SU-DHL-6 (cell line): ENCODE data around the gene CCDC63.

Source experiments
- H2AFZ ChIP-seq: fragments of 200-600 bp; sonication (generic); 2 replicates; pipeline ENCODE4 v1.6.1; 2014; ENCODE audit warnings: low read depth, mild to moderate bottlenecking, moderate library complexity, mixed read lengths, antibody characterized with exemption, low read length; ENCODE audit not compliant: severe bottlenecking
- H3F3A ChIP-seq: fragments of 200-600 bp; shearing (Covaris generic); 2 replicates; pipeline ENCODE4 v1.6.0; 2016; ENCODE audit warnings: antibody characterized with exemption, mild to moderate bottlenecking; ENCODE audit not compliant: insufficient read depth
- H3K27ac ChIP-seq: fragments of 200-600 bp; sonication (generic); 2 replicates; pipeline ENCODE4 v1.5.1; 2016; ENCODE audit warnings: low read depth, mild to moderate bottlenecking, low read length, moderate library complexity, mixed read lengths
- H3K27me3 ChIP-seq: fragments of 200-600 bp; sonication (generic), shearing (Covaris generic); 2 replicates; pipeline ENCODE4 v1.6.0; 2014; ENCODE audit warnings: mild to moderate bottlenecking, low read length
- H3K36me3 ChIP-seq: fragments of 200-600 bp; sonication (generic); 2 replicates; pipeline ENCODE4 v1.6.1; 2014; ENCODE audit warnings: mild to moderate bottlenecking, low read length, mixed read lengths
- H3K4me2 ChIP-seq: fragments of 300-600, 200-600 bp; shearing (Covaris generic), sonication (generic); 2 replicates; pipeline ENCODE4 v1.6.0; 2014; ENCODE audit warnings: low read length, low read depth, mild to moderate bottlenecking; ENCODE audit not compliant: poor library complexity, severe bottlenecking
- H3K4me3 ChIP-seq: fragments of 200-600 bp; sonication (generic); 2 replicates; pipeline ENCODE4 v1.5.1; 2014; ENCODE audit warnings: antibody characterized with exemption, low read length, mild to moderate bottlenecking, mixed read lengths; ENCODE audit not compliant: insufficient read depth, poor library complexity, severe bottlenecking
- H3K79me2 ChIP-seq: fragments of 200-600 bp; sonication (generic); 2 replicates; pipeline ENCODE4 v1.6.1; 2014; ENCODE audit warnings: mild to moderate bottlenecking, low read length, moderate library complexity; ENCODE audit not compliant: insufficient read depth
- H3K9ac ChIP-seq: fragments of 200-600 bp; sonication (generic); 2 replicates; pipeline ENCODE4 v1.7.0; 2014; ENCODE audit warnings: mild to moderate bottlenecking, low read length
- H3K9me2 ChIP-seq: fragments of 200-600 bp; sonication (generic); replicated peaks from 2 replicates; pipeline ENCODE4 v1.6.1; 2014; ENCODE audit warnings: low read length; ENCODE audit not compliant: insufficient read depth
- H3K9me3 ChIP-seq: fragments of 200-600 bp; sonication (generic); 2 replicates; pipeline ENCODE4 v1.6.1; 2014; ENCODE audit warnings: low read length, mixed read lengths; ENCODE audit not compliant: insufficient read depth
- H4K20me1 ChIP-seq: fragments of 200-600 bp; sonication (generic); 2 replicates; pipeline ENCODE4 v1.6.1; 2014; ENCODE audit warnings: low read depth, mild to moderate bottlenecking, antibody characterized with exemption, low read length, moderate library complexity, mixed read lengths
- EZH2phosphoT487 ChIP-seq: fragments of 200-600 bp; sonication (generic), shearing (Covaris generic); conservative IDR thresholded peaks from 2 replicates; pipeline ENCODE4 v1.6.1; 2018; ENCODE audit warnings: mild to moderate bottlenecking, antibody characterized with exemption, low read length, moderate library complexity, mixed read lengths
- TF ChIP-seq, protein P1 (sequence below): fragments of 200-600 bp; sonication (generic); IDR thresholded peaks from one replicate; pipeline ENCODE4 v1.5.1; 2017; ENCODE audit warnings: antibody characterized with exemption, mild to moderate bottlenecking, low read length, moderate library complexity; ENCODE audit not compliant: insufficient read depth, poor library complexity, severe bottlenecking

CCDC63 gene

DNA sequence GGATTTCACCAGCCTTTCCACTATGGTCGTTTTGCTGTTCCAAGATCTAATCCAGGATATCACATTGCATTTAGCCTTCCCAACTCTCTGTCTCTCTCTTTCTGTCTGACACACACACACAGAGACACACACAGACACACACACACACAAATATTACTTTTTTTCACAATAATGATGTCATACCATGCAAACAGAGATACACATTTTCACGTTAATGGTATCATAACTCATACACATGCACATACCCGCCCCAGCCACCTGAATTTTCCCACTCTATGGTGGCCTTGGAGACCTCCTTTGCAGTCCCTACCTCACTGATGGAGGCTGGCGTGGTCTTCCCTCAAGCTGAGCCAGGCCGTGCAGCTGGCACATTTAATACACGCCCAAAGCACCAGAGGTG is 80.8 kb downstream of the CCDC63 start:
- H4K20me1 ChIP-seq, result no peaks in the 10 kb centered on the region
- H3K9me3 ChIP-seq, result no peaks in the 10 kb centered on the region
- no peak overlapping the region for H3K4me3 ChIP-seq
- no peaks in the 10 kb centered on the region for H3K79me2 ChIP-seq
- no peak for TF ChIP-seq EZH2phosphoT487
- TF ChIP-seq, protein P1, sequence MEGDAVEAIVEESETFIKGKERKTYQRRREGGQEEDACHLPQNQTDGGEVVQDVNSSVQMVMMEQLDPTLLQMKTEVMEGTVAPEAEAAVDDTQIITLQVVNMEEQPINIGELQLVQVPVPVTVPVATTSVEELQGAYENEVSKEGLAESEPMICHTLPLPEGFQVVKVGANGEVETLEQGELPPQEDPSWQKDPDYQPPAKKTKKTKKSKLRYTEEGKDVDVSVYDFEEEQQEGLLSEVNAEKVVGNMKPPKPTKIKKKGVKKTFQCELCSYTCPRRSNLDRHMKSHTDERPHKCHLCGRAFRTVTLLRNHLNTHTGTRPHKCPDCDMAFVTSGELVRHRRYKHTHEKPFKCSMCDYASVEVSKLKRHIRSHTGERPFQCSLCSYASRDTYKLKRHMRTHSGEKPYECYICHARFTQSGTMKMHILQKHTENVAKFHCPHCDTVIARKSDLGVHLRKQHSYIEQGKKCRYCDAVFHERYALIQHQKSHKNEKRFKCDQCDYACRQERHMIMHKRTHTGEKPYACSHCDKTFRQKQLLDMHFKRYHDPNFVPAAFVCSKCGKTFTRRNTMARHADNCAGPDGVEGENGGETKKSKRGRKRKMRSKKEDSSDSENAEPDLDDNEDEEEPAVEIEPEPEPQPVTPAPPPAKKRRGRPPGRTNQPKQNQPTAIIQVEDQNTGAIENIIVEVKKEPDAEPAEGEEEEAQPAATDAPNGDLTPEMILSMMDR, result no peak
- H3K27me3 ChIP-seq, result no peaks in the 10 kb centered on the region
- H3K9me2 ChIP-seq, result no peaks in the 10 kb centered on the region
- H3K9ac ChIP-seq, result no peak overlapping the region
- H3K27ac ChIP-seq, result no peak overlapping the region
- no peak overlapping the region for H2AFZ ChIP-seq
- no peaks in the 10 kb centered on the region for H3K36me3 ChIP-seq
- no peak overlapping the region for H3K4me2 ChIP-seq
- H3F3A ChIP-seq, result no peaks in the 10 kb centered on the region

DNA sequence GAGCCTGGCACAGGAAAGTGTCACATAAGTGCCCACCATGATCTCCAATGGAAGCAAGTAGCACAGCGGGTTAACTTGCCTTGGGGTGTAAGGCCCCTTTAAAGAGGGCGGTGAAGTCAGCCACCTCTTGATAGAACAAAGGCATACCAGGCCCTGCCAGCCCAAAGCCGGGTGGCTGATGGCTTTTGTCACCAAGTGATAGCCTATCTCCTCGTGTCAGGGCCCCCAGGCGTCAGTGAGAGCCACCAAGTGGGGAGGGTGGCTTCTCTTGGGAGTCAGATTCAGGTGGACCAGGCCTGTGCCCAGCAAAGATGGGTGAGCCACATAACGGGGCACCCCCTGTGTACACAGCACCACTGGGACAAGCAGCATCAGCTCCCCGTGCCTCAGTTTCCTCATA is 81.9 kb downstream of the CCDC63 start:
- Histone ChIP-seq H3K79me2 (no peaks in the 10 kb centered on the region), H3K4me3 (no peak overlapping the region), H3K4me2 (no peak overlapping the region), H3K27ac (no peak overlapping the region), H3K9ac (no peak overlapping the region), H3K9me3 (no peaks in the 10 kb centered on the region), H3K36me3 (no peaks in the 10 kb centered on the region), H3K9me2 (no peaks in the 10 kb centered on the region), H2AFZ (no peak overlapping the region), H3K27me3 (no peaks in the 10 kb centered on the region), H4K20me1 (no peaks in the 10 kb centered on the region), H3F3A (no peaks in the 10 kb centered on the region)
- TF ChIP-seq, protein P1, result no peak
- no peak for TF ChIP-seq EZH2phosphoT487

DNA sequence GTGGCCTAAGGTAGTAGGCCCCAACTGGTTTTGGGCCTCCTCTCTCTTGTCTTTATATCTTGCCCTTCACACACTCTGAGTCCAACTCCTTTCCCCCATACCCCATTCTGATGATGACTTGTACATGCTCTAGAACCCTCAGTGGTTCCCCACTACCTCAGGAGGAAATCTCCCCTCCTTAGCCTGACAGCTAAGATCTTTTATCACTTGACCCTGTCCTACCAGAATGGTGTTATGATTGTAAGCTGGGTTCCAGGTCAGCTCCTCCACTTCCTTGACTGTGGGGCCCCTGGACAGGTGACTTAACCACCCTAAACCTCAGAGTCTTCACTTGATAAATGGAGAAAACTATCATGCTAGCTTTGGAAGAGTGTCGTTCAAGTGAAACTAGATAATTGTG is 83.0 kb downstream of the CCDC63 start:
- Histone ChIP-seq H3K4me2 (no peak overlapping the region), H3K36me3 (no peaks in the 10 kb centered on the region), H3F3A (no peaks in the 10 kb centered on the region), H4K20me1 (no peaks in the 10 kb centered on the region), H3K9me3 (no peaks in the 10 kb centered on the region), H3K79me2 (no peaks in the 10 kb centered on the region), H3K4me3 (no peak overlapping the region), H3K27me3 (no peaks in the 10 kb centered on the region), H3K27ac (no peak overlapping the region), H2AFZ (no peak overlapping the region), H3K9ac (no peak overlapping the region), H3K9me2 (no peaks in the 10 kb centered on the region)
- TF ChIP-seq, protein P1, result no peak
- no peak for TF ChIP-seq EZH2phosphoT487
